GM19043 (cell line): ENCODE measurements around the gene ACOXL.
"Not testable (repeated sequence)": the region's sequence is repeated elsewhere in the genome, so short reads cannot be mapped to it uniquely, and the experiment has no call there.

Experiments used
- ATAC-seq: cut with Tn5 transposase; IDR thresholded peaks from one replicate; pipeline ENCODE4 v1.9.1; 2021; ENCODE audit warnings: low read depth; ENCODE audit not compliant: unreplicated experiment

ACOXL gene

GRCh38 chr2:110957293-110957692 is 224.9 kb downstream of the ACOXL start:
- ATAC-seq, result no peak

- ATAC-seq, result no peak
Measured at GRCh38 chr2:110958346-110959119, 226.2 kb downstream of the ACOXL start.

GRCh38 chr2:110959198-110959597 is 226.8 kb downstream of the ACOXL start:
- ATAC-seq, result no peak

- no peak for ATAC-seq
Measured at GRCh38 chr2:110960281-110960680, 227.9 kb downstream of the ACOXL start.

GRCh38 chr2:110960954-110961353 is 228.6 kb downstream of the ACOXL start:
- ATAC-seq, result no peak

- not testable (repeated sequence) for ATAC-seq
Measured at GRCh38 chr2:110961643-110962042, 229.3 kb downstream of the ACOXL start.

- no peak for ATAC-seq
Measured at GRCh38 chr2:110969696-110970095, 237.3 kb downstream of the ACOXL start.

GRCh38 chr2:110970201-110970600 is 237.8 kb downstream of the ACOXL start:
- ATAC-seq, result no peak

- ATAC-seq, result no peak
Measured at GRCh38 chr2:110971811-110972210, 239.4 kb downstream of the ACOXL start.

- no peak for ATAC-seq
Measured at GRCh38 chr2:110973262-110973661, 240.9 kb downstream of the ACOXL start.

- no peak for ATAC-seq
Measured at GRCh38 chr2:110977403-110977802, 245.0 kb downstream of the ACOXL start.

- no peak for ATAC-seq
Measured at GRCh38 chr2:110978148-110978547, 245.8 kb downstream of the ACOXL start.

- ATAC-seq, result no peak
Measured at GRCh38 chr2:110978756-110979470, 246.5 kb downstream of the ACOXL start.

GRCh38 chr2:110979471-110980338 is 247.3 kb downstream of the ACOXL start:
- ATAC-seq, result no peak

- ATAC-seq, result no peak
Measured at GRCh38 chr2:110980339-110981062, 248.1 kb downstream of the ACOXL start.

- no peak for ATAC-seq
Measured at GRCh38 chr2:110983133-110983532, 250.8 kb downstream of the ACOXL start.

- ATAC-seq, result no peak
Measured at GRCh38 chr2:110984694-110985490, 252.5 kb downstream of the ACOXL start.

- ATAC-seq, result no peak
Measured at GRCh38 chr2:110990440-110990839, 258.1 kb downstream of the ACOXL start.

- ATAC-seq, result no peak
Measured at GRCh38 chr2:110991911-110992310, 259.5 kb downstream of the ACOXL start.

GRCh38 chr2:110992886-110993285 is 260.5 kb downstream of the ACOXL start:
- ATAC-seq, result no peak
